ENCODE measurements around the gene NFKBIZ.
"Not testable (repeated sequence)": the region's sequence is repeated elsewhere in the genome, so short reads cannot be mapped to it uniquely, and the experiment has no call there.

Gene NFKBIZ

DNA sequence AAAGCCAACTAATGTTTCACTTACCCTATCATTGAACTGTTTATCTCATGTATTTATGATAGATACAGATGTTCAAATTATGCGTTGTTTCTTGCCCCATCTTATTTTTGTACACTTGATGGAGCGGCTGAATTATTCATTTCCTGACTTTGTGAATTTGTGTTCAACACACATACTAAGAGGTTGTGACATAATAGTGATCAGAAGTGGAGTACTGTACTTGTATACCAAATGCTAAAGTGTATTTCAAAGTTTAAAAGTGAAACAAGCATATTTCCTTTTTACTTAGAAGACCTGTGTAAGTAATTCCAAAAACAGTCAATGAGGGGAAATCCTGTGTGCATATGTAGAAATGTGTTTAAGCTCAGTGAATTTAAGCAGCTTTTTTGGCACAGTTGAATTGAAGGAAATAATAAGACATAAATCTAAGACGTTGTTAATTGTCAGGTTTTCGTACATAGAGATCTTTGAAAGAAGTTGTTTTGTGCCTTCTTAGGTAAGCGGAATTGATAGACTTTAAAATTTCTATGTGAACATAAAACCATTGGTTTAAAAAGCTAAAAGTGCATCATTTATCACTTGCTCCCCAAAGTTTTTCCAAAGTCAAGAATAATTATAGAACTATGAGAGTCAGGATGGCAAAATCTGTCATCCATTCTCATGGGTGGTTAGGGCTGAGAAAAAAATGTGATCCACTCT is 1.9 kb downstream of the NFKBIZ start:
- DNase-seq (ENCODE audit: low spot score): no peak

DNA sequence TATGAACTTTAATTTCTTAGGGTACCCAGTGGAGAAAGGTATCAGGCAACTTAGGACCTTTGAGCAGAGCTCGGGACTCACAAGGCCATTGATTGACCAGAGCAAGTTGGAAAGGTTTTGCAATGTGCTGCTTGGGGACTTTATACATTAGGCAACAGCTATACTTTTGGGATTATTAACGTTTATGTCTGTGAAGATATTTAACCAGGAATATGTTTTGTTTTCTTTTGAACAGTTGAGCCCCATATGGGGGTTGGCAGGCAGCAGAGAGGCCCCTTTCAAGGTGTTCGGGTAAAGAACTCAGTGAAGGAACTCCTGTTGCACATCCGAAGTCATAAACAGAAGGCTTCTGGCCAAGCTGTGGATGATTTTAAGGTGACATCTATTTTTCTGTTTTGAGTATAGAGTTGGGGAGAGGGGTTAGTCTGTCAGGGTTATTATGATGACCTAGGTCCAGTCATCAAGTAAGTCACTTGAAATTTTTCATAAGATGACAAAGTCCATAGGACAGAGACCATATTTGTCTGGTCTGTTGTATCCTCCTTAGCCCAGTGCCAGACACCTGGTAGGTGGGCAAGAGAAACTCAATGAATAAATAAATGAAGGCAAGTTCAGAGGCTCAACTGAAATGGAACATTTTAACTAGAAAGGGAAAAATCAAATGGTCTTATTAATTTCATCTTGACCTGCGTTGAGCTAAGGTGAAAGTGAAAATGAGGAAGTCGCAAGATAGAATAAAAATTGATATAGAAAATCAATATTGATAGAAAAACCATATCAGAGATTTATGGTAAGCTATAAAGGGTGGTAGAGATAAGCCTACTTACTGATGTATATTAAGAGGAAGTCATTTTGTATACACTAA is 2.8 kb downstream of the NFKBIZ start:
- DNase-seq (ENCODE audit: low spot score): no peak

DNA sequence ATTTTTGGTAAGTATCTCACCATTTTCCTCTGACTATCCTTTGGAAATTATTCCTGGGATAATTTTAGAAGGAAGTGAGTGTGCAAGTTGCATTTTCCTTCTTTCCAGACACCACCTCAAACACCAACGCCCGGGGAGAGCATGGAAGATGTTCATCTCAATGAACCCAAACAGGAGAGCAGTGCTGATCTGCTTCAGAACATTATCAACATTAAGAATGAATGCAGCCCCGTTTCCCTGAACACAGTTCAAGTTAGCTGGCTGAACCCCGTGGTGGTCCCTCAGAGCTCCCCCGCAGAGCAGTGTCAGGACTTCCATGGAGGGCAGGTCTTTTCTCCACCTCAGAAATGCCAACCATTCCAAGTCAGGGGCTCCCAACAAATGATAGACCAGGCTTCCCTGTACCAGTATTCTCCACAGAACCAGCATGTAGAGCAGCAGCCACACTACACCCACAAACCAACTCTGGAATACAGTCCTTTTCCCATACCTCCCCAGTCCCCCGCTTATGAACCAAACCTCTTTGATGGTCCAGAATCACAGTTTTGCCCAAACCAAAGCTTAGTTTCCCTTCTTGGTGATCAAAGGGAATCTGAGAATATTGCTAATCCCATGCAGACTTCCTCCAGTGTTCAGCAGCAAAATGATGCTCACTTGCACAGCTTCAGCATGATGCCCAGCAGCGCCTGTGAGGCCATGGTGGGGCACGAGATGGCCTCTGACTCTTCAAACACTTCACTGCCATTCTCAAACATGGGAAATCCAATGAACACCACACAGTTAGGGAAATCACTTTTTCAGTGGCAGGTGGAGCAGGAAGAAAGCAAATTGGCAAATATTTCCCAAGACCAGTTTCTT is 3.9 kb downstream of the NFKBIZ start:
- no peak for DNase-seq (ENCODE audit: low spot score)

DNA sequence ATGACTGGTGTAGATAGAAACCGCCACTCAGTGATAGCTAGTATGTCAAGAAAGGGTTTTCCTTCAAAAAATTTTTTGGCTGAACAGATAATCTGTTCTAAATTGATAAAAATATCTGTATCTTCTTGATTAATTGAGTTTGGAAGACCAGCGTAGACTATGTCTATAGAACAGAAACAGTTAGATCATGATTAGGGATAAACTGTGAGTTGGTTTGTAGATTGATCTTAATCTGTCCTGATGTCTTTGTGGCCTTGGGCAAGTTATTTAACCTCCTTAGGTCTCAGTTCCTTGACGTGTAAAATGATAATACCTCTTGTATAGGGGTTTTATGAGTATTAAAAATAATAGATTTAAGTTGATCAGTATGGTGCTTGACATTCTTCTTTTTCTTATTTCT is 4.7 kb downstream of the NFKBIZ start:
- no peak for DNase-seq (ENCODE audit: low spot score)

DNA sequence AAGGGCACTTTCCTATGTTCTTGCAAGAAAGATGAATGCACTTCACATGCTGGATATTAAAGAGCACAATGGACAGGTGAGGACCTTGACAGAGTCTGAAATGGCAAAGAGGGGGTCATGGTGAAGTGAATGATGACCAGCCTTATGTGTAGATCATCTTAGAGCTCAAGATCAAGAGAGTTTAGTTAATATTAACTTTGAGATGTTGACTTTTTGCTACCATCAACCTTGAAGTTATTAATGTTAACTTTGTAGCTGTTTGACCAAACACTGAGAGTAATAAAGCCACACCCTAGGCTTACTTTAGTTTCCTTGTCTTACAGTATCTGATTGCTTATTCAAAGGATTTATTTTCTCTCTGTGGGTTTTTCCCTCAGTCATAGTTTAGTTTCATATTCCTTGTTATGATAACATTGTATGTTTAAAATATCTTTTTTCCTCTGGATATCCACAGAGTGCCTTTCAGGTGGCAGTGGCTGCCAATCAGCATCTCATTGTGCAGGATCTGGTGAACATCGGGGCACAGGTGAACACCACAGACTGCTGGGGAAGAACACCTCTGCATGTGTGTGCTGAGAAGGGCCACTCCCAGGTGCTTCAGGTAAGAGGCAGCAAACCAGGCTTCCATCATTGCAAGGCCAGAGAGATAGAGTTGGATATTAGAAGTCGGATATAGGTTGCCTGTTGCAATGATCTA is 5.4 kb downstream of the NFKBIZ start:
- no peak for DNase-seq (ENCODE audit: low spot score)

DNA sequence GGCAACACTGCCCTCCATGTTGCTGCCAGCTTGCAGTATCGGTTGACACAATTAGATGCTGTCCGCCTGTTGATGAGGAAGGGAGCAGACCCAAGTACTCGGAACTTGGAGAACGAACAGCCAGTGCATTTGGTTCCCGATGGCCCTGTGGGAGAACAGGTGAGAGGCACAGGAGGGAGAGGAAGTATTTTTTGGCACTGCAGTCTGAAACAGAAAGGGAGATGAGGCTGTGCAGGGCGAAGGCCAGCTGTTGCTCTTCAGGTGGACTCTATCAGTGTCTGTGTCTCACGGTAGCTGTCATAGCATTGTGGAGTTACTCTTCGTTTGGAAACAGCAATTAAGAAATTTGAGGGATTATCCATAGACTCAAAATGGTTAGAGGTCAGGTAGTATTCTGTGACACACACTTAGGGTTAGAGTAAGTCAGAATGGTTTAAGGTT is 8.0 kb downstream of the NFKBIZ start:
- no peak for DNase-seq (ENCODE audit: low spot score)

DNA sequence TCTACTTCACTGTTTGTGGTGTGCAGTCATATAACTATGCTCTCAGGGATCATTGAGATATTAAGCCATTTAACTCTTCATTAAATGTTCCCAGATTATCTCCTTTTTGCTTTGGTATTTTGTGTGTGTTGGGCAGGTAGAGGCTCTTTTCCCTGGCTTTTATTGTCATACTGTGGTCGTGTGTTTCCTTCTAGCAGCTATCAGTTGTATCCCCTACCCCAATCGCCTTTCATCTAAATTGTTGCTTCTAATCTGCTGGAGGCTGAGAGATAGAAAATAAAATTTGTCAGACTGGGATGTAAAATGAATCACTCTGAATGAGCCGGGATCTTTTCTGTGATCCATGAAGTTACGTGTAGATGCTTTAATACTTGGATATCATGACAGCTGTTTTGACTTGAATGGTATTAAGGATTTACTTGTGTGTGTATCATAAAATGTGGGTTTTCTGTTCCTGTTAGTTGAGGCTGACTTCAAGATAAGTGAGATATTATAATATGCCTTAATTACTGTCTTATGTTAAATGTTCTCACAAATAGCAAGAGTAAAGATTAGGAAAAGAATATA is 9.2 kb downstream of the NFKBIZ start:
- no peak for DNase-seq (ENCODE audit: low spot score)

DNA sequence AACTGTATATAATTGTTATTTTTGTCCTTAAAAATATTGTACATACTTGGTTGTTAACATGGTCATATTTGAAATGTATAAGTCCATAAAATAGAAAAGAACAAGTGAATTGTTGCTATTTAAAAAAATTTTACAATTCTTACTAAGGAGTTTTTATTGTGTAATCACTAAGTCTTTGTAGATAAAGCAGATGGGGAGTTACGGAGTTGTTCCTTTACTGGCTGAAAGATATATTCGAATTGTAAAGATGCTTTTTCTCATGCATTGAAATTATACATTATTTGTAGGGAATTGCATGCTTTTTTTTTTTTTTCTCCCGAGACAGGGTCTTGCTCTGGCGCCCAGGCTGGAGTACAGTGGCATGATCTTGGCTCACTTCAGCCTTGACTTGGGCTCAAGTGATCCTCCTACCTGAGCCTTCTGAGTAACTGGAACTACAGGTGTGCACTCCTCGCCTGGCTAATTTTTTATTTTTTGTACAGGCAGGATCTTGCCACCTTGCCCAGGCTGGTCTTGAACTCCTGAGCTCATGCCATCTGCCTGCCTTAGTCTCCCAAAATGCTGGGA is 10.7 kb downstream of the NFKBIZ start:
- no peak for DNase-seq (ENCODE audit: low spot score)

DNA sequence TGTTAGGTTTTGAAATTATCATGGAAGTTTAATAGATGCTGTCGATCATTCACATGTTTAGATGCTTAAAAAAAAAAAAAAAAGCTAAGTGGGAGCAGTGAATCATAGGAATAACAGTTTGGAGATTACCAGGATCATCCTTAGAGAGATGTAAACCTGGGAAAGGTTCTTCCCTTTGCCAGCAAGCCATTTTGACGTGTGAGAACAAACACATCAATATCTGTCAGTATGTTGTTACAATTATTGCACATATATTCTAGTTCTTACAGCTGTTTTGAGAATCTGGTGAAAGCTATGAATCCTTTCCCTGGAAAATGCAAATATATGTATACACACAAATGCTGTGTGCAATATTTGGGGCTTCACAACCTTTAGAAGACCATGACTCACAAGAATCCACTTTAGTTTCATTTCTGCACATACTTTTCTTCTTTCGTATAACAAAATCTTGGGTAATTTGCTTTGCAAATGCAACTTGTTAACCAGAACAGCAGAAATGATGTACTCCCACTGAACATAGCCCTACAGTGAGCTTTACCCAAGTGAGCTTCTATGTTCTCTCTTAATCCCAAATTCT is 12.0 kb downstream of the NFKBIZ start:
- DNase-seq (ENCODE audit: low spot score): no peak

DNA sequence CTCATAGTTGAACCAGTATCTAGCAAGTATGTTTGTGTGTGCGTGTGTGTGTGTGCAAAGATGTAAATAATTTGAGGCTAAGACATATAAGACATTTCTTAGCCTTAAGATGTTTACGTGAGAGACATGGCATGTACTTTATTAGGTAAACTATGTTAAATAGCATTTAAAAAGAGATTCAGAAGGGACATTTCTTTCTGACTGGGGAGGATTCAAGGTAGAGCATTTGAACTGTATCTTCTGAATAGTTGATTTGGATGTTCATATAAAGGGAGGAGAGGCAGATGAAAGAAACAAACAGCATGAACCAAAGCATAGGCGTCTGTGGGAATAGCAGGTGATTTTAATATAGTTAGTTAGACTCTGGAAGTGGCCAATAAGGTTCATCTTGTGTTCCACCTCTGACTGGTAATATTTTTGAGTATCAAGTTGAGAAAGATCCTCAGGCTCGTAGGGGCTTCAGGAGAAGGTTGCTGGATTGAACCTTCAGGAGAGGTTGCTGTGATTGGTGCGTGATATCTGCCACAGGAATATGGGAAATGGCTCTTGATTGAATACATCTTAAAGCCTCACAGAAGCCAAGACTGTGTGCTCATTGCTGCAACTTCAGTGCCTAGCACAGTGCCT is 12.6 kb downstream of the NFKBIZ start:
- DNase-seq (ENCODE audit: low spot score): no peak

DNA sequence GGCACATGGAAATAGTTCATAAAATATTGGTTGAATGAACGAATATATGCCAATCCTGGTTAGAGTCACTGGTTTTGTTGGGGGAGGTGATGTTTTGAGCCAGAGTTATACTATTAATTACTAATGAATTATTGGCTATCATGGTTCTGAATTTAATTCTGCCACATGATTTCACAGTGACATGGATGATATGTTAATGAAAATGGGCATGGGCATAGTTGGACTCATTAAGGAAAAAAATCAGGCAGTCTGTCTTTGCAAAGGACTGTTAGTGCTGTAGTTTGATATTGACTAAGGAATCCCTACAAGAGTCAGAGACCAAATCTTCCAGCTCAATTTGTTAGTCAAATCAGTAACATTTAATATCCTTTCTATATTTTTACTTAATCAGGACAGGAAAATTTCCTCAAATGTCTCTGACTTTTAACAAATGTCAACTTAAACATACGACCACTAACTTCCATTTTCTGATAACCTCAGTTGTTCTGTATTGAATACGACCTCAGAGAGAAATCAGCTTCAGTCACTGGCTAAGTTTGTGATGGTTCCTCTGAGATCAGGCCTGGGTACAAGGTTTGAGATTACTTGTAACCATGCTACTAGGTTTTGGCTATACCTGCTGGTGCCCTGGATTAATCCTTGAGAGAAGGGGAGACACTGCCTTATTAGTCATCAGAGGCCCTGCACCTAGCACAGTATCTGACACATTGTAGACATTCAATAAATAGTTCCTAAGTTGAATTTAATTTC is 13.3 kb downstream of the NFKBIZ start:
- DNase-seq (ENCODE audit: low spot score): no peak

DNA sequence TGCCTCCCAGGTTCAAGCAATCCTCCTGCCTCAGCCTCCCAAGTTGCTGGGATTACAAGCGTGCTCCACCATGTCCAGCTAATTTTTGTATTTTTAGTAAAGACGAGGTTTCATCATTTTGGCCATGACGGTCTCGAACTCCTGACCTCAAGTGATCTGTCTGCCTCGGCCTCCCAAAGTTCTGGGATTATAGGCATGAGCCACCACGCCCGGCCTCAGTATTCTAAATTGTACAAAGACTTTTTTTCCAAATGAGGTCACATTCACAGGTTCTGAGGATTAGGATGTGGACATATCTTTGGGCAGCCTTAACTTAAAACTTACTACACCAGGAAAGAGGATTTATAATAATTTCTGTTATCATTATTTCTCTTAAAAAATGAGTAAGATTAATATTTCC is 15.6 kb downstream of the NFKBIZ start:
- not testable (repeated sequence) for DNase-seq (ENCODE audit: low spot score)

DNA sequence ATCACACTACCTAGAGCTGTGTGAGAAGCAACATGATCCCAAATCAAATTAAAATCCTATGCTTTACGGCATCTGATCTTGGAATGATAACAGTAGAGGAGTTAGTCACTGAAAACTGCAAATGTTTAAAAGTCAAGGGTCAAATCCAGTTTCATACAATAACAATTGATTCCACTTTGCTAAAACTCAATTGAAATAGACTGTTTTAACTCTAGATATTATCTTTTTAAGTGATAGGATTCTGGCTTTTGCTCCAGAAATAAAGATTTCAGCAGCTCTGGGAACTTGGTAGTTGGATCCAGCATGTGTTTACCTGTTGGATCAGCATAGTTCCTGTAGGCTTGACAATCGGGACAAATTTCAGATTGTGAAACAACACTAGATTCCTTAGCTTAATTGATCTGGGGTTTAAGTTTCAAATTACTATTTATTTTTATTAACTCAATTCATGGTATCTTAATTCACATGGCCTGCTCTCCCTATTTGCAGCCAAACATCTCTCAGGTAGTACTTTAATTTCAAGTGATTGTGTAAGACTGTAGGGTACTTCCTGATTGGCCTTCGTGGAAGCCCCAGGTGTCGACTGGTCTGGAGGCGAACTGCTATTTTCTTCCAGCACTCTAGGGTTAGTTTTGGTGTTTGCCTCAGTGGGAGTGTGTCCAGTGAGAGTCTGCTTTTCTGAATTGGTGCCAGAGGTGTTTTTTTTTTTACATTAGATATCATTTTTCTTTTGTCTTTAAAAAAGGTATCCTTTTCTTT is 16.6 kb downstream of the NFKBIZ start:
- no peak for DNase-seq (ENCODE audit: low spot score)

DNA sequence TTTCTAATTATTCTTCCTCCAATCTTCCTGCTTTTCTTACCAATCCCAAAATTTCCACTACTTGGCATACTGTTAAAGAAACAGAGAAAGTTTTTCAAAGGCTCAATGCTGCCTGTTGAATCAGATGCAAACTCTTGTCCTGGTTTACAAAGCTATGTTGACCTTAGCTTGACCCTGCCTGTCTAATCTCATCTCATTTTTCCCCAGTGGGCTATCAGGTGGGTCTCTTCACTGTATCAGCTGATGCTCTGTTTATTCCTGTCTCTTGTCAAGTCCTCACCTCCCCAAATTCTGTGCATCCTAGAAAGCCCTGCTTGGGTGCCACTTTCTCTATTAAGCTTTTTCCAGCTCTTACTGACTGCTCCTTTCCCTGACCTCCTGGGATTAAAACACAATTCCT is 18.2 kb downstream of the NFKBIZ start:
- no peak for DNase-seq (ENCODE audit: low spot score)

DNA sequence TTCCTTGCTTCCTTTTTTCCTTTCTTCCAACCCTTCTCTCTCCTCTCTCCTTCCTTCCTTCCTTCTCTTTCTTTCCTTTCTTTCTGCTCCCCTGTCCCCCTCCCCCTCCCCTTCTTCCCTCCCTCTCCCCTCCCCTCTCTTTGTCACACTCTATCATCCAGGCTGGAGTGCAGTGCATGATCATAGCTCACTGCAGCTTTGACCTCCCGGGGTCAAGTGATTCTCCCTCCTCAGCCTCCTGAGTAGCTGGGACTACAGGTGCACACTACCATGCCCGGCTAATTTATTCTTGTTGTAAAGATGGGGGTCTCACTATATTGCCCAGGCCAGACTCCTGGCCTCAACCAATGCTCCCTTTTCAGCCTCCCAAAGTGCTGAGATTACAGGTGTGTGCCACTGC is 18.7 kb downstream of the NFKBIZ start:
- DNase-seq (ENCODE audit: low spot score): no peak

DNA sequence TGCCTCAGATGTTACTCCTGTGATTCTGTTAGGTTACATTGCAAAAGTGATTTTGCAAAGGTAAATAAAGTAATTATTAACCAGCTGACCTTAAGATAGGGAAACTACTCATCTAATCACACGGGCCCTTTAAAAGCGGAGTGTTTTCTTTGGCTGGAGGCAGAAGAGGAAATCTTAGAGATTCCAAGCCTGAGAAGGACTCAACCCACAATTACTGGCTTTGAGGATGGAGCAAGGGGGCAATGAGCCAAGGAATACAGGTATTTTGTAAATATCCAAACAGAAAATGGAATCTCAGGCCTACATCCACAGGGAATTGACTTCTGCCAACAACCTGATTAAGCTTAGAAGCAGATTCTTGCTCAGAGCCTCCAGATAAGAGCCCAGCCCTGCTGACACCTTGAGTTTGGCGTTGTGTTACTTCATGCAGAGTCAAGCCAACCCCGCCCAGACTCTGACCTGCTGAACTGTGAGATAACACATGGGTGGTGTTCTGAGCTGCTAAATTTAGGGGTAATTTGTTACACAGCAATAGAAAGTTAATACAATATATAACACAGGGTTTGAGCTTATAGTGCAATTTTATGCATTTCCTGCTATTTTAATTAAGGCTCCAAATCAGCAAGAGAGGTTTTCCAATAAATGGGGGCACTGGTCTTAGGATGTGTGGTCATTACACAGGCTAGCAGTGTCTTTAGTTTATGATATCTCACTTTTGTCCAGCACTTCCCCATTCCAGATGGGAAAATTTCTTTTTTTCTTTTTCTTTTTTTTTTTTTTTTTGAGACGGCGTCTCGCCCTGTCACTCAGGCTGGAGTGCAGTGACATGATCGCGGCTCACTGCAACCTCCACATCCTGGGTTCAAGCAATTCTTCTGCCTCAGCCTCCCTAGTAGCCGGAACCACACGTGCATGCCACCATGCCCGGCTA is 19.5 kb downstream of the NFKBIZ start:
- no peak for DNase-seq (ENCODE audit: low spot score)

DNA sequence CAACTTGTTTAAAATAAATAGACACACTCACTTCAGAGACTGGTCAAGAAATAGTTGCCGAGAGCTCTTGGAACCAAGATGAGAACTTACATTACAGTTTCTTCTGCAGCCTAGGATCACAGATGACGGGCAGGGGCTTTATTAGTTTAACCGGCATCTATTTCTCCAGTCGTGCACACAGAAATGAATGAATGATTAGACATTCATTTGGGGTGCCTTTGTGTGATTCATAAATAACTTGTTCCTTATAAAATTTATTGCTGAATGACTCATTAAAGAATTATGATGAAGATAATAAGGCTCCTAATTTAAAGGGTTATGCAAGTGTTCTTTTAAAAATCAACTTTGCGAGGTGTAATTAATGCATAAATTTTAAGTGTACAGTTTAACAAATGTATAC is 20.8 kb downstream of the NFKBIZ start:
- no peak for DNase-seq (ENCODE audit: low spot score)

DNA sequence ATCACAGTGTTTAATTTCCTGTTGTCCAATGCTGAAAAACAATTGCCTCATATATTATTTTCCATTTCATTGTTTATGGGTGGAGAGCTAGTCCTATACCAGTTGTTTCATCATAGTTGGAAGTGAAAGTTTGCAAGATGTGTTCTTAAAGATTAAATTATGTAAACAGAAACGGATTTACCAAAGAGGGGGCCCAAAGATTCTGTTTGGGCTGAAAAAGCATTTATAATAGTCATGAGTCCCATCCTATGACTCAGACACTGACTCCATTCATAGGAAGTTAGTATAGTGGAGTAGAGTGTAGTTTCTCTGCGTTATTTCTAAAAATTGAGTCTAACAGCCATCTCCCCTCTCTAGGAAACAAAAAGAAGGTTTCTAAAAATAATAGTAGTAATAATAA is 24.3 kb downstream of the NFKBIZ start:
- no peak for DNase-seq (ENCODE audit: low spot score)
